ENCODE measurements around the gene RFX3.

DNA sequence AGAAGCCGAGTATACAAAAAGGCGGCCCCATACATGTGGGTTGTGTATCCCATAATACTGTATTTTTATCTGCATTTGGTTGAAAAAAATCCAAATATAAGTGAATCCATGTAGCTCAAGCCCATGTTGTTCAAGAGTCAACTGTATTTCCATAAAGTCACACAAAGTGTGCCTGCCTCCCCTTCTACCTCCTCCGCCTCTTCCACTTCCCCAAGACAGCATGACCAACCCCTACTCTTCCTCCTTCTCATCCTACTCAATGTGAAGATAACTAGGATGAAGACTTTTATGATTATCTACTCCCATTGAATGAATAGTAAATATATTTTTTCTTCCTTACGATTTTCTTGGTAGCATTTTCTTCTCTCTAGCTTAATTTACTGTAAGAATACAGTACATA lies 92.7 kb downstream of the RFX3 start:
- TF ChIP-seq, protein P1, sequence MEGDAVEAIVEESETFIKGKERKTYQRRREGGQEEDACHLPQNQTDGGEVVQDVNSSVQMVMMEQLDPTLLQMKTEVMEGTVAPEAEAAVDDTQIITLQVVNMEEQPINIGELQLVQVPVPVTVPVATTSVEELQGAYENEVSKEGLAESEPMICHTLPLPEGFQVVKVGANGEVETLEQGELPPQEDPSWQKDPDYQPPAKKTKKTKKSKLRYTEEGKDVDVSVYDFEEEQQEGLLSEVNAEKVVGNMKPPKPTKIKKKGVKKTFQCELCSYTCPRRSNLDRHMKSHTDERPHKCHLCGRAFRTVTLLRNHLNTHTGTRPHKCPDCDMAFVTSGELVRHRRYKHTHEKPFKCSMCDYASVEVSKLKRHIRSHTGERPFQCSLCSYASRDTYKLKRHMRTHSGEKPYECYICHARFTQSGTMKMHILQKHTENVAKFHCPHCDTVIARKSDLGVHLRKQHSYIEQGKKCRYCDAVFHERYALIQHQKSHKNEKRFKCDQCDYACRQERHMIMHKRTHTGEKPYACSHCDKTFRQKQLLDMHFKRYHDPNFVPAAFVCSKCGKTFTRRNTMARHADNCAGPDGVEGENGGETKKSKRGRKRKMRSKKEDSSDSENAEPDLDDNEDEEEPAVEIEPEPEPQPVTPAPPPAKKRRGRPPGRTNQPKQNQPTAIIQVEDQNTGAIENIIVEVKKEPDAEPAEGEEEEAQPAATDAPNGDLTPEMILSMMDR (IDR thresholded peaks at IDR 0.05; ENCODE audit: insufficient read depth, low read length, poor library complexity, severe bottlenecking): no peak
- no peak for TF ChIP-seq EZH2phosphoT487 (conservative IDR thresholded peaks at IDR 0.05; ENCODE audit: low read length)

All from SU-DHL-6 (cell line).